Kidney tubule cell (primary cell): ENCODE measurements around the gene KRTAP10-9.
"Not testable (repeated sequence)": the region's sequence is repeated elsewhere in the genome, so short reads cannot be mapped to it uniquely, and the experiment has no call there.

Experiments used
- DNase-seq: peaks from one replicate; pipeline ENCODE4 v3.0.0-alpha.2; 2018; ENCODE audit warnings: low spot score

The KRTAP10-9 gene

GRCh38 chr21:44595524-44595923 is 31.4 kb upstream of the KRTAP10-9 start:
- DNase-seq, result no peak

DNA sequence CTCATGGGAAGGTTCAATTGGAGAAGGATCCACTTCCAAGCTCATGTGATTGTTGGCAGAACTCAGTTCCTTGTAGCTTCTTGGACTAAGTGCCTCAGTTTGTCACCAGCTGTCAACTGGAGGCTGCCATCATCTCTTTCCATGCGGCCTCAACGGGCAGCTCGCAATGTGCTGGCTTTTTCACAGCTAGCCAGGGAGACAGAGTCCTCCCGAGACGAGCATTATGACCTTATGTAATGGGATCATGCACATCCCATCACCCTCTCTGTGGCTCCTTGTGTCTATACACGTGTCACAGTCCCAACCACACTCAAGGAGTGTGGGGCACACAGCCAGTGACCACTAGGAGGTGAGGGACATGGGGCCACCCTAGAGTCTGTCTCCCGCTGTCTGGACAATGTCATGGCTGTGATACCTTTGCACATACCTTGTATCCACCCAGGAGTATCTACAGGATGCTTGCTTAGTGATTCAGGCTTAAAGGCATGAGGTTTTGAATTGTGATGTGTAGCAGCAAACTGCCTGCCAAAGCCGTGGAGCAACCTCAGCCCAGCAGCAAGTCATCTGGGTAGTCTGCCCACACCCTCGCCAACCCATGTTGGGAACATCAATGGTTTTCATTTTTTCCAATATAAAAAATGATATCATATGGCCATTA is 30.7 kb upstream of the KRTAP10-9 start:
- peak; percentile 87 for DNase-seq

DNA sequence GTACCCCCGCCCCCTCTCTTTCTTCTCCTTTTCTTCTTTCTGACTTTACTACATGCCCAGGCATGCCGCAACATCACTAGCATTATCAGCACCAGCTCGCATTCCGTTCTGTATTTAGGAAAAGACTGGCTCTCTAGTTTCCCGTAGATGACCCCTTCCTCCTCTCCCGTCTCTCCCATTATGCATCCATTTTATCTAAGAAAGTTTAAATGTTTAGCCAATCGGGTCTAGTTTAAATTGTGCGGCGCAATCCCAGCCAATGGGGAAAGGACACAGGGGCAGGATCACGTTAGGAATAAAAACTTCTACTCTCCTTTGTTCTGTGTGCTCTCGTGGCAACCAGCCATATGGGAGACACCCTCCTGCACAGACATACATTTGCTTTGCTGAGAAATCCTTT is 28.8 kb upstream of the KRTAP10-9 start:
- no peak for DNase-seq

- no peak for DNase-seq
These were observed 27.4 kb upstream of the KRTAP10-9 start for GRCh38 chr21:44599264-44600029.

- DNase-seq, result not testable (repeated sequence)
These were observed 26.5 kb upstream of the KRTAP10-9 start, which contains the start of gene KRTAP10-7 for GRCh38 chr21:44600118-44600978. Gene KRTAP10-7 (plus strand): TSS chr21:44600597. CDS start chr21:44600622, 25 bp downstream.

- DNase-seq, result not testable (repeated sequence)
These were observed 25.8 kb upstream of the KRTAP10-9 start for GRCh38 chr21:44601091-44601490.

DNA sequence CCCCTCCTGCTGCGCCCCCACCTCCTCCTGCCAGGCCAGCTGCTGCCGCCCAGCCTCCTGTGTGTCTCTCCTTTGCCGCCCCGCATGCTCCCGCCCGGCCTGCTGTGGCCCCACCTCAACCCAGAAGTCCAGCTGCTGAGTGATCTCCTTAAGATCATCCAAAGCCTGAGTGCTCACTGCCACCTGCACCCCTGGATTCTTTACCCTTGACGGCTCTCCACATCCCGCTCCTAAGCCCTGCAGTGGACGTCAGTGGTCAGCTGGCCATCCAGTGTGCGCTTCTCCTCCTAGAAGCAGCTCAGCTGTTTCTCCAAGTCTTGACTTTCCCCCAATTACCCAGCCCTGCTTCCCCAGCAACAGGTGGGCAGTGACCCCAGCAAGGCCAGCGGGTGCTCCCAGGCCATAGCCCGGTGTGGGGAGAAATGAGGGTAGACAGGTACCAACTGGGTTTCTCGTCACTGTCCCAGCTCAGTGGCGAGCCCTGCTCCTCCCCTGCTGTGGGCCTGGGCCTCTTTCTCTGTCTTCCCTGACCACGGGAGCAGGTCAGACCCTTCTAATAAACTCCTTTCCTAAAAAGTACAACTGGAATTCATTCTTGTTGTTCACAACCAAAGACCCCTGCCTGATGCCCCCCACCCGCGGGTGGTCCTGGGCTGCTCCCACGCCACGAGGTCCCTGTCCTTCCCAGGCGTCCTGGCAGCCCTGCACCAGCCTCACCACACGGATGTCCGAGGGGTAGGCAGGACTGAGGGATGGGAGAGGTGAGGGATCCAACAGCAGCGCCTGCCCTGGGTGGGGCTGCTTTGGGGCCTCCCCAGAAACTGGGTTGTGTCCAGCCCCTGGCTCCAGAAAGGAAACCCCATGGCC is 25.1 kb upstream of the KRTAP10-9 start:
- DNase-seq, result no peak

- DNase-seq, result no peak
These were observed 24.4 kb upstream of the KRTAP10-9 start for GRCh38 chr21:44602463-44602850.

- no peak for DNase-seq
These were observed 23.6 kb upstream of the KRTAP10-9 start for GRCh38 chr21:44603109-44603875.

DNA sequence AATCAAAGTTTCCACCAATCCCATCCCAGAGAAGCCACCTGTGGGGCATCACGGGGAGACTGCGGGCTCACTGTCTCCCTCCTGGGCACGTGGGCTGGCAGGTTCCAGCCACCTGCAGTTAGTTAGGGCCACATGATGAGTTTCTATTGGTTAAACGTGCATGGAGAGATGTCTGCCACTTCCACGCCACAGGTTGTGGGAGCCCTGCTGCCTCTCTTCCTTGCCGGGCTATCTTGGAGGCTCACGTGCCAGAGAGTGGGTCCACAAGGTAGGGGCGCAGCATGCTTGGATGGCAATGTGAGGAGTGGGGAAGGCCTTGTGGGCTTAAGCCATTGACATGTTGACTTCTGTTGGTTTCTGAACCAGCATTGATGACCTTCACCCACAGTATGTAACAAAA is 23.0 kb upstream of the KRTAP10-9 start:
- DNase-seq, result no peak

DNA sequence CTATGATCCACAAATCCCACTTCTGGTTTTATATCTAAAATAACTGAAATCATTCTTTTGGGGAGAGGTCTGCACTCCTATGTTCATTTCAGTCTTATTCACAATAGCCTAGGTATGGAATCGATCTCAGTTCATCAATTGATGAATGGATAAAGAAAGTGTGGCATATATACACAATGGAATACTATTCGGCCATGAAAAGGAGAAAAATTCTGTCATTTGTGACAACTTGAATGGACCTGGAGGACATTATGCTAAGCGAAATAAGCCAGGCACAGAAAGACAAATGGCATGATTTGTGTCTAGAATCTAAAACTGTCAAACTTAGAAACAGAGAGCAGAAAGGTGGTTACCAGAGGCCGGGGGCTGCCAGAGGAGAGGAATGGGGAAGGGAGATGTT is 20.4 kb upstream of the KRTAP10-9 start:
- no peak for DNase-seq

GRCh38 chr21:44609193-44609592 is 17.7 kb upstream of the KRTAP10-9 start:
- no peak for DNase-seq

DNA sequence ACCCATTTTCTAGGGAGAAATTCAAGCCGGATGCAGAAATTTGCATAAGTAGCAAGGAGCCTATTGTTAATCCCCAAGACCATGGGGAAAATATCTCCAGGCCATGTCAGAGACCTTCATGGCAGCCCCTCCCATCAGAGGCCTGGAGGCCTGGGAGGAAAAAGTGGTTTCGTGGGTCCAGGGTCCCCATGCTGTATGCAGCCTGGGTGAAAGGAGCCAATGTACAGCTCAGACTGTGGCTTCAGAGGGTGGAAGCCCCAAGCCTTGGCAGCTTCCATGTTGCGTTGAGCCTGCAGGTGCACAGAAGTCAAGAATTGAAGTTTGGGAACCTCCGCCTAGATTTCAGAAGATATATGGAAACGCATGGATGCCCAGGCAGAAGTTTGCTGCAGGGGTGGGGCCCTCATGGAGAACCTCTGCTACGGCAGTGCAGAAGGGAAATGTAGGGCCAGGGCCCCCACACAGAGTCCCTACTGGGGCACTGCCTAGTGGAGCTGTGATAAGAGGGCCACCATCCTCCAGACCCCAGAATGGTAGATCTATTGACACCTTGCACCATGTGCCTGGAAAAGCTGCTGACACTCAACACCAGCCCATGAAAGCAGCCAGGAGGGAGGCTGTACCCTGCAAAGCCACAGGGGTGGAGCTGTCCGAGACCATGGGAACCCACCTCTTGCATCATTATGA is 16.6 kb upstream of the KRTAP10-9 start:
- not testable (repeated sequence) for DNase-seq

DNA sequence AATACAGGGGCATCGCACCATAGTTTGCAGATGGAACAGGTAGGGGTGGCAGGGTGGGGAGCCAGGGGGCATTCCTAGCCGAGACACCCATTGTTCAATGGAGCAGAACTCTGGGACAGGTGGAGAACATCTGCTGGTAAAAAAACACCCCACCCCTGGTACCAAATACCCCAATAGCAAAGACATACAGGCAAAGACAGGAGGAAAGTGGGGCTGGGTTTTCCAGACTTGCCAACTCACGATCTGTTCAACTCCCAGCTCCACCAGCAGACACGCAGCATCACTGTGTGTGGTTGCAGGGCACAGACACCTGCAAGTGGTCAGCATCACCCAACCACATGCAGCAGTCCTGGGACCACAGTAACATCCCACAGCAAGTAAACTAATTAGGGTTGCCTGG is 15.3 kb upstream of the KRTAP10-9 start:
- DNase-seq, result no peak

GRCh38 chr21:44612029-44612486 is 14.8 kb upstream of the KRTAP10-9 start, which contains the start of gene KRTAP10-8:
Gene KRTAP10-8 (plus strand): TSS chr21:44612079. CDS start chr21:44612101, 22 bp downstream.
- no peak for DNase-seq

GRCh38 chr21:44612669-44613229 is 14.1 kb upstream of the KRTAP10-9 start:
- DNase-seq, result no peak

DNA sequence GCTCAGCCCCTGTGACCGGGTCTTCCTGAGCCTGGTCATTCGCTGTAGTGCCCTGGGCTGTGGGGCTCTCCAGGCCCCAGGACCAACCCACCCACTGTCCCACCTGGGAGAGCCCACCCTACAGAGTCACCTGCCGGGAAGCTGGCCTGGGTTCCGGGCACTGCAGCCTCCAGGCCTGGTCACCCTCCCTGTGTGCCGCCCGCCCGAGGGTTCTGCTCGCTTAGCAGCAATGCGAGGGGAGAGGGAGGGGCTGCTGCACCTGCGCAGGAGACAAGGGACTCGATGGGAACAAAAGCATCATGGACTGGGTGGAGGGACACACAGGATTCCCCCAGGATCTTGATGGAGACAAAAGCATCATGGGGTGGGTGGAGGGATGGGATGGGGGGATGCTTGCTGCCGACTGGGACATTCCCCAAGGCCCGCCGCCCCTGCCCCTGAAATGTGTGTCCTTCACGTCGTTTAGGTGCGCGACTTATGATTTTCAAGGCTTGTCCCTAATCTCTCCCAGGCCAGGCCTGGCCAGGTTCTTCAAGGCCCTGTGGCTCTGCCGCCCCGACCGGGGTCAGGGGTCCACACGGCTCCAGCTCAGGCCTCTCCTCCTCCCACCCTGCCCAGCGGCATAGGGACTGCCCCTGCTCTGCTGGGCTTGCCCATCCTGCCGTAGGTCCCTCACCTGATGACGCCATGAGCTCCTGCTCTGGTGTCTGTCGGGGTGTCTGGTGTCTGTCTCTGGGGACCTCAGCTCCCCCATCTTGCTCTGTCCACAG is 13.3 kb upstream of the KRTAP10-9 start:
- no peak for DNase-seq

DNA sequence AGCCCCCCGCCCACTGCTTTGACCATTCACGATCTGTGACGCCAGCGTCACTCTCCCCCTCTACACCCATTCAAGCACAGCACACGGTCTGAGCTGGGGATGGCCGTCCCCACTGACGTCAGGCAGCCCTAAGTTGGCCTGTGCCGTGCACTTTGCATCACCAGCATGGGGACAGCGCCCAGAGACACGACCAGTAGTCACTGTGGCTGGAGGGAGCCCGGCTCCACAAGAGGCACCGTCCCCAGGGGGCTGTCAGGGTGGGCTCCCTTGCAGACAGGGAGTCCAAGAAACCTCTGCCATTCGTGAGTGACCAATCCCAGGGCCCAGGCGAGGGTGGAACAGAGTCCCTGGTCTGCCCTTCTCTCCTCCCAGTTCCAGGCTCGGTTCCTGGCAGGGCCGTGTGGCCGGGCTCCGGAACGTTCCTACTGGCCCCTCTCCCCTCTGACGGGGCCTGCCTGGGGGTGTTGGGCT is 12.7 kb upstream of the KRTAP10-9 start:
- no peak for DNase-seq

GRCh38 chr21:44614961-44615391 is 11.9 kb upstream of the KRTAP10-9 start:
- no peak for DNase-seq
